Activated CD4-positive, alpha-beta memory T cell treated with anti-CD3 and anti-CD28 coated beads for 36 hours (primary cell): ENCODE data around the gene LRP3. TPM values are rescaled to one million over a fixed set of nuclear protein-coding genes. Genes with fewer than 3 reads are reported as not detected.
"Not testable (repeated sequence)": the region's sequence is repeated elsewhere in the genome, so short reads cannot be mapped to it uniquely, and the experiment has no call there.

Source experiments
- CTCF ChIA-PET: fragments of 350-600 bp; sonication (Branson Sonifier 250); formaldehyde crosslinking; loops from one replicate; lab custom pipeline; 2021; ENCODE audit warnings: antibody characterized with exemption, inconsistent platforms; lab: Charles Lee
- POLR2A ChIA-PET: fragments of 350-600 bp; sonication (Branson Sonifier 250); formaldehyde crosslinking; loops from one replicate; lab custom pipeline; 2021; ENCODE audit warnings: antibody characterized with exemption; lab: Charles Lee
- DNase-seq: peaks from one replicate; pipeline ENCODE4 v3.0.0-alpha.2; 2020
- H3K27ac Mint-ChIP-seq: one replicate; pipeline ENCODE4 v1.8.0; 2021; ENCODE audit warnings: mixed read lengths
- H3K27me3 Mint-ChIP-seq: one replicate; pipeline ENCODE4 v1.8.0; 2021; ENCODE audit warnings: mixed read lengths
- H3K36me3 Mint-ChIP-seq: one replicate; pipeline ENCODE4 v1.8.0; 2021; ENCODE audit warnings: mixed read lengths
- H3K4me1 Mint-ChIP-seq: one replicate; pipeline ENCODE4 v1.8.0; 2021; ENCODE audit warnings: low read depth, mixed read lengths
- H3K4me3 Mint-ChIP-seq: one replicate; pipeline ENCODE4 v1.8.0; 2021; ENCODE audit warnings: mild to moderate bottlenecking, mixed read lengths
- H3K9me3 Mint-ChIP-seq: one replicate; pipeline ENCODE4 v1.8.0; 2021; ENCODE audit warnings: mixed read lengths
- intact Hi-C: fragments of 100-400 bp; cut with micrococcal nuclease; formaldehyde crosslinking; loops from one replicate; pipeline ENCODE4 v1.15.1; 2023
- total RNA-seq, 2 experiments: library from RNA; stranded (reverse); gene quantifications; one replicate each; pipeline ENCODE4 v1.2.3, GENCODE V29; 2021

Gene LRP3
- total RNA-seq, 2 experiments from 2014 or later, result 0.19 to 0.22 TPM

GRCh38 chr19:33204136-33204973 lies 10.2 kb downstream of the LRP3 start:
- no peaks in the 10 kb centered on the region for H3K4me1 Mint-ChIP-seq
- H3K36me3 Mint-ChIP-seq, result no peaks in the 10 kb centered on the region
- no peaks in the 10 kb centered on the region for H3K27me3 Mint-ChIP-seq
- H3K27ac Mint-ChIP-seq, result no peak overlapping the region
- H3K9me3 Mint-ChIP-seq, result no peaks in the 10 kb centered on the region
- POLR2A ChIA-PET, result no interaction called here
- H3K4me3 Mint-ChIP-seq, result no peak overlapping the region
- CTCF ChIA-PET, result no interaction called here
- intact Hi-C loops, result no loop called here
- no peak for DNase-seq

DNA sequence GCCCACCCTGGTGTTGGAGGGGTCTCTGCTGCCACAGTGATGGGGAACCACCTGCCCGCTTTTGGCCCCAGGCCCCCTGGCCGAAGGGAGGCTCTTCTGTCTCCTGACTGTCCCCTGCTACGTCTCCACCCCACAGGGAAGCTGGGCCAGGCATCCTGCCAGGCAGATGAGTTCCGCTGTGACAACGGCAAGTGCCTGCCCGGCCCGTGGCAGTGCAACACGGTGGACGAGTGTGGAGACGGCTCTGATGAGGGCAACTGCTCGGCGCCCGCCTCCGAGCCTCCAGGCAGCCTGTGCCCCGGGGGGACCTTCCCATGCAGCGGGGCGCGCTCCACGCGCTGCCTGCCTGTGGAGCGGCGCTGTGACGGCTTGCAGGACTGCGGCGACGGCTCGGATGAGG lies 11.0 kb downstream of the LRP3 start:
- no peaks in the 10 kb centered on the region for H3K36me3 Mint-ChIP-seq
- no peaks in the 10 kb centered on the region for H3K9me3 Mint-ChIP-seq
- H3K27me3 Mint-ChIP-seq, result no peaks in the 10 kb centered on the region
- no peaks in the 10 kb centered on the region for H3K4me1 Mint-ChIP-seq
- H3K4me3 Mint-ChIP-seq, result no peak overlapping the region
- POLR2A ChIA-PET, result no interaction called here
- no peak overlapping the region for H3K27ac Mint-ChIP-seq
- CTCF ChIA-PET, result no interaction called here
- no peak for DNase-seq
- intact Hi-C loops, result no loop called here

DNA sequence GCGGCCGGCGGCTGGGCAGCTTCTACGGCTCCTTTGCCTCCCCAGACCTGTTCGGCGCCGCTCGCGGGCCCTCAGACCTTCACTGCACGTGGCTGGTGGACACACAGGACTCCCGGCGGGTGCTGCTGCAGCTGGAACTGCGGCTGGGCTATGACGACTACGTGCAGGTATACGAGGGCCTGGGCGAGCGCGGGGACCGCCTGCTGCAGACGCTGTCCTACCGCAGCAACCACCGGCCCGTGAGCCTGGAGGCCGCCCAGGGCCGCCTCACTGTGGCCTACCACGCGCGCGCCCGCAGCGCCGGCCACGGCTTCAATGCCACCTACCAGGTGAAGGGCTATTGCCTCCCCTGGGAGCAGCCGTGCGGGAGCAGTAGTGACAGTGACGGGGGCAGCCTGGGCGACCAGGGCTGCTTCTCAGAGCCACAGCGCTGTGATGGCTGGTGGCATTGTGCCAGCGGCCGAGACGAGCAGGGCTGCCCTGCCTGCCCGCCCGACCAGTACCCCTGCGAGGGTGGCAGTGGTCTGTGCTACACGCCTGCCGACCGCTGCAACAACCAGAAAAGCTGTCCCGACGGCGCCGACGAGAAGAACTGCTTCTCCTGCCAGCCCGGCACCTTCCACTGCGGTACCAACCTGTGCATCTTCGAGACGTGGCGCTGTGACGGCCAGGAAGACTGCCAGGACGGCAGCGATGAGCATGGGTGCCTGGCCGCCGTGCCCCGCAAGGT lies 11.6 kb downstream of the LRP3 start:
- H3K9me3 Mint-ChIP-seq, result no peaks in the 10 kb centered on the region
- no peaks in the 10 kb centered on the region for H3K27me3 Mint-ChIP-seq
- intact Hi-C loops, result no loop called here
- no peak overlapping the region for H3K4me3 Mint-ChIP-seq
- CTCF ChIA-PET, result no interaction called here
- no peaks in the 10 kb centered on the region for H3K4me1 Mint-ChIP-seq
- no peak for DNase-seq
- POLR2A ChIA-PET, result no interaction called here
- no peaks in the 10 kb centered on the region for H3K36me3 Mint-ChIP-seq
- no peak overlapping the region for H3K27ac Mint-ChIP-seq

DNA sequence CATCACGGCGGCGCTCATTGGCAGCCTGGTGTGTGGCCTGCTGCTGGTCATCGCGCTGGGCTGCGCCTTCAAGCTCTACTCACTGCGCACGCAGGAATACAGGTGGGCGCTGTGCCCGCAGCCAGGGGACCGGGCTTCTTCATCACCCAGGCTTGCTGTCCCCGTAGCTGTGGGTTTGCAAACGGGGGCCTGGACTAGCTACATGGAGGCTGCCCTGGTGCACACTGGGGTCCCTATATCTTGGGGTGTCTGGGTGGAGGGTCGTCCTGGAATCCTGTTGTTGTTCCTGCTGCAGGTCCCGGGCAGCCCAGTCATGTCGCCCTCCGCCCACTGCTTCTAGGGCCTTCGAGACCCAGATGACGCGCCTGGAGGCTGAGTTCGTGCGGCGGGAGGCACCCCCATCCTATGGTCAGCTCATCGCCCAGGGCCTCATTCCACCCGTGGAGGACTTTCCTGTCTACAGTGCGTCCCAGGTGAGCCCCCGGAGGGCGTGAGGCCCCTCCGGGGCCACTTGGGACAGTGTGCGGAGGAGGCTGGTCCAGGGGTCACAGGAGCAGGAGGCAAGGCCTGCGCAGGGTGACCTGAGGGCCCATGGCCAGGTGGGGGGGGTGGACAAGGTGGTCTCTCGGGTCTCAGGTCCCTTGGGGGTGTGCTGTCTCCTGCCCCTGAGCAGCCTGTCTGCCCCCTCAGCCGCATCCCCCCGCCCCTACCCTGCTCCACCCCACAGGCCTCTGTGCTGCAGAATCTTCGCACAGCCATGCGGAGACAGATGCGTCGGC lies 12.3 kb downstream of the LRP3 start:
- intact Hi-C loops, result no loop called here
- H3K9me3 Mint-ChIP-seq, result no peaks in the 10 kb centered on the region
- ChIA-PET POLR2A (no interaction called here), CTCF (no interaction called here)
- DNase-seq, result no peak
- H3K27ac Mint-ChIP-seq, result no peak overlapping the region
- H3K4me3 Mint-ChIP-seq, result no peak overlapping the region
- H3K36me3 Mint-ChIP-seq, result no peaks in the 10 kb centered on the region
- H3K4me1 Mint-ChIP-seq, result no peaks in the 10 kb centered on the region
- no peaks in the 10 kb centered on the region for H3K27me3 Mint-ChIP-seq

- Mint-ChIP-seq H3K36me3 (no peaks in the 10 kb centered on the region), H3K27ac (no peak overlapping the region), H3K4me3 (no peak overlapping the region), H3K9me3 (no peaks in the 10 kb centered on the region), H3K27me3 (no peaks in the 10 kb centered on the region), H3K4me1 (no peaks in the 10 kb centered on the region)
- ChIA-PET POLR2A (no interaction called here), CTCF (no interaction called here)
- intact Hi-C loops, result no loop called here
- no peak for DNase-seq
These were observed 13.0 kb downstream of the LRP3 start for GRCh38 chr19:33207040-33207620.

- Mint-ChIP-seq H3K36me3 (no peaks in the 10 kb centered on the region), H3K27ac (no peak overlapping the region)
- CTCF ChIA-PET, result interaction anchor here (0.6 kb wide), 1 partner anchor 552 kb away, joined by 4 read pairs; no protein-coding TSS in a partner anchor
These were observed 13.8 kb downstream of the LRP3 start for GRCh38 chr19:33207903-33208302.

GRCh38 chr19:33208371-33208895 lies 14.3 kb downstream of the LRP3 start:
- no peaks in the 10 kb centered on the region for H3K36me3 Mint-ChIP-seq
- H3K27me3 Mint-ChIP-seq, result no peaks in the 10 kb centered on the region
- H3K4me3 Mint-ChIP-seq, result no peak overlapping the region
- intact Hi-C loops, result no loop called here
- ChIA-PET POLR2A (no interaction called here), CTCF (interaction anchor here (0.6 to 1.9 kb wide), 2 partner anchors 25 to 552 kb away, joined by 4 to 9 read pairs; no protein-coding TSS in a partner anchor)
- H3K27ac Mint-ChIP-seq, result no peak overlapping the region
- no peak for DNase-seq
- no peaks in the 10 kb centered on the region for H3K9me3 Mint-ChIP-seq
- H3K4me1 Mint-ChIP-seq, result no peaks in the 10 kb centered on the region

More at GRCh38 chr19:33207903-33208302, 13.8 kb downstream of the LRP3 start:
- no peak overlapping the region for H3K4me3 Mint-ChIP-seq
- POLR2A ChIA-PET, result no interaction called here
- no peak for DNase-seq
- H3K27me3 Mint-ChIP-seq, result no peaks in the 10 kb centered on the region
- intact Hi-C loops, result no loop called here
- H3K4me1 Mint-ChIP-seq, result no peaks in the 10 kb centered on the region
- H3K9me3 Mint-ChIP-seq, result no peaks in the 10 kb centered on the region

- CTCF ChIA-PET, result interaction anchor here (1.9 kb wide), 1 partner anchor 25 kb away, joined by 9 read pairs; no protein-coding TSS in a partner anchor
- no peaks in the 10 kb centered on the region for H3K27me3 Mint-ChIP-seq
- no peaks in the 10 kb centered on the region for H3K4me1 Mint-ChIP-seq
- H3K4me3 Mint-ChIP-seq, result no peak overlapping the region
- intact Hi-C loops, result no loop called here
- no peak for DNase-seq
- no peaks in the 10 kb centered on the region for H3K9me3 Mint-ChIP-seq
- POLR2A ChIA-PET, result no interaction called here
- no peaks in the 10 kb centered on the region for H3K36me3 Mint-ChIP-seq
- no peak overlapping the region for H3K27ac Mint-ChIP-seq
These were observed 15.0 kb downstream of the LRP3 start for GRCh38 chr19:33208904-33209849.

DNA sequence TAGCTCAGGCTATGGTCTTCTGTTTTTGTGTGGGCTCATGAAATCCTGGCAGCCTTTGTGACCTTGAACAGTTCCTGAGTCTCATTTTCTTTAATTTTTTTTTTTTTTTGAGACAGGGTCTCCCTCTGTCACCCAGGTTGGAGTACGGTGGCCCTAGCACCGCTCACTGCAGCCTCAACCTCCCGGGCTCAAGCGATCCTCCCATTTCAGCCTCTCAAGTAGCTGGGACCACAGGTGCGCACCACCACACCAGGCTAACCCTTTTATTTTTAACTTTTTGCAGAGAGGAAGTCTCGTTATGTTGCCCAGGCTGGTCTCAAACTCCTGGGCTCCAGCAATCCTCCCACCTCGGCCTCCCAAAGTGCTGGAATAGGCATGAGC lies 15.7 kb downstream of the LRP3 start:
- H3K4me3 Mint-ChIP-seq, intact Hi-C loops, DNase-seq, H3K27ac Mint-ChIP-seq, H3K4me1 Mint-ChIP-seq, POLR2A ChIA-PET, H3K36me3 Mint-ChIP-seq, H3K27me3 Mint-ChIP-seq, H3K9me3 Mint-ChIP-seq: not testable (repeated sequence)
- CTCF ChIA-PET, result interaction anchor here (1.9 kb wide), 1 partner anchor 26 kb away, joined by 9 read pairs; no protein-coding TSS in a partner anchor

DNA sequence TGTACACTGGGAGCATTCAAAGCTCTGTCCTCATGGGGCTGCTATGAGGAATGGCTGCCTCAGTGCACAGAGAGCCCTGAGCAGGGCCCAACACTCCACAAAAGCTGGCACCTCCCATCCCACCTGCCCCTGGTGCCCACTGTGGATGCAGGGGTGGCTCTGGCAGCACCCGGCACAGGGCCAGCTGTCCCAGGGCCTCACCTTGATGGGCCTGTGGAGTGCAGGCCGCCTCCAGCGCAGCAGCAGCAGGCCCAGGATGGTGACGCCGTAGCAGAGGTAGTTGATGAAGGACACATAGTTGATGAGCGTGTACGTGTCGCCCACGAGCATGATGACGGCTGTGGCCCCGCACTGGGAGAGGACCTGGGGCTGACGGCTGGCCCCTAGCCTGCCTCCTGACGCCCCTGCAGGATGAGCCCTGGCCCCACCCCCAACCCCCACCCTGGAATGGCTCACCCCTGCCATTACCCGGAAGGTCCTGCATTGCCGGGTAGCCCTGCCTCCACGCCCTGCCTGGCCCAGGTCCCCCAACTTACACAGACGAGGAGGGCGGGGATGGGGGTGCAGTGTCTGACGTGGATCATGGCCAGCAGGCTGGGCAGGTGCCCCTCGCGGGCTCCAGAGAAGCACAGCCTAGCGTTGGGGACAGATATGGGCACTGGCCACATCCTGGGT lies 16.3 kb downstream of the LRP3 start:
- Mint-ChIP-seq H3K27ac (no peak overlapping the region), H3K4me1 (no peaks in the 10 kb centered on the region), H3K36me3 (no peaks in the 10 kb centered on the region), H3K27me3 (no peaks in the 10 kb centered on the region), H3K4me3 (no peak overlapping the region), H3K9me3 (no peaks in the 10 kb centered on the region)
- intact Hi-C loops, result no loop called here
- POLR2A ChIA-PET, result no interaction called here
- CTCF ChIA-PET, result interaction anchor here (1.9 kb wide), 1 partner anchor 27 kb away, joined by 9 read pairs; no protein-coding TSS in a partner anchor
- DNase-seq, result no peak
